Measurements from ENCODE around the gene PAX9. TPM values are rescaled to one million over a fixed set of nuclear protein-coding genes. Genes with fewer than 3 reads are reported as not detected.

The PAX9 gene
- total and polyA plus RNA-seq, 9 of the 15 experiments (the other 6 are each of a cell fraction or from before 2014, with no cell fraction given), result 0.87 to 2.4 (median 1.3) TPM

- H2AFZ ChIP-seq (ENCODE audit: low read depth, low read length), result no peak overlapping the region
- H3K4me3 ChIP-seq, result no peak overlapping the region
- no peaks in the 10 kb centered on the region for H3K9me3 ChIP-seq (replicated peaks; ENCODE audit: control insufficient read depth, insufficient read depth, low read depth, low read length)
- H3K4me1 ChIP-seq (replicated peaks in 1 of 2; ENCODE audit: control insufficient read depth in 2 of 2, insufficient read depth in 2 of 2, low read length in 2 of 2), result no peaks in the 10 kb centered on the region
- in situ Hi-C loops (cut with MboI) (no loop called here), intact Hi-C loops (cut with micrococcal nuclease) (no loop called here)
- TF ChIP-seq ZNF384 (IDR thresholded peaks at IDR 0.05; ENCODE audit: low read depth, low read length) (no peak), C11orf30 (IDR thresholded peaks at IDR 0.05; ENCODE audit: low read depth) (no peak), ZNF766 (CRISPR knock-in tag; conservative IDR thresholded peaks at IDR 0.05) (no peak), MYBL2 (IDR thresholded peaks at IDR 0.05; ENCODE audit: low read depth) (no peak), MYBL2 (CRISPR knock-in tag; IDR thresholded peaks at IDR 0.05; ENCODE audit: borderline replicate concordance) (no peak), SP1 (CRISPR knock-in tag; IDR thresholded peaks at IDR 0.05) (no peak), U2AF2 (optimal IDR thresholded peaks at IDR 0.05; ENCODE audit: low read depth, low read length) (no peak), ZNF395 (CRISPR knock-in tag; IDR thresholded peaks at IDR 0.05) (no peak), HNRNPL (IDR thresholded peaks at IDR 0.05; ENCODE audit: low read depth, low read length) (no peak), E2F5 (CRISPR knock-in tag; IDR thresholded peaks at IDR 0.05) (no peak), MAFF (IDR thresholded peaks at IDR 0.05; ENCODE audit: low read length) (no peak), ETS1 (conservative IDR thresholded peaks at IDR 0.05; ENCODE audit: control insufficient read depth, low read depth, low read length) (no peak)
- FAIRE-seq (no peak), ATAC-seq (no peak), DNase-seq (ENCODE audit: extremely low read depth in 1 of 4, low spot score in 3 of 4) (no peak)
- H3K4me2 ChIP-seq (ENCODE audit: insufficient read depth, low read length), result no peak overlapping the region
- CTCF ChIA-PET (ENCODE audit: low intra/inter-chr PET ratio), result no interaction called here
- no peaks in the 10 kb centered on the region for H3K79me2 ChIP-seq (ENCODE audit: control insufficient read depth, insufficient read depth, low read length)
- WGBS (ENCODE audit: insufficient coverage, low coverage, missing lambda C conversion rate), result 95% methylated on average over 3 of the region's 4 CpGs
- POLR2A ChIA-PET, result interaction anchor here (1.5 kb wide), 1 partner anchor 9 kb away, joined by 3 read pairs; no protein-coding TSS in a partner anchor
- BruUV-seq (replicated peaks), result no TSS peak
- no peaks in the 10 kb centered on the region for H4K20me1 ChIP-seq (replicated peaks; ENCODE audit: control insufficient read depth, insufficient read depth, low read length)
- no peak overlapping the region for H3K27ac ChIP-seq (ENCODE audit: extremely low read depth, low read depth, low read length)
- peaks cover 17% of the 10 kb centered on the region; the same call in 1 of the 3 replicates for H3K36me3 ChIP-seq (ENCODE audit: control insufficient read depth, insufficient read depth, low read length)
- H3K9me1 ChIP-seq (ENCODE audit: control insufficient read depth, insufficient read depth, low read length), result no peaks in the 10 kb centered on the region
- H3K9ac ChIP-seq (ENCODE audit: insufficient read depth in 1 of 2, low read depth in 2 of 2, low read length in 2 of 2), result no peak overlapping the region
- no peaks in the 10 kb centered on the region for H3K27me3 ChIP-seq (ENCODE audit: control insufficient read depth in 2 of 2, insufficient read depth in 2 of 2, low read length in 2 of 2)
Observed at GRCh38 chr14:36682338-36682737, 20.7 kb downstream of the PAX9 start.

All from K562 (cell line).